ENCODE measurements around the gene UBE2R2.
"Not testable (repeated sequence)": the region's sequence is repeated elsewhere in the genome, so short reads cannot be mapped to it uniquely, and the experiment has no call there.

UBE2R2 gene

GRCh38 chr9:33843312-33843961, 26.5 kb downstream of the UBE2R2 start:
- DNase-seq = no peak

DNA sequence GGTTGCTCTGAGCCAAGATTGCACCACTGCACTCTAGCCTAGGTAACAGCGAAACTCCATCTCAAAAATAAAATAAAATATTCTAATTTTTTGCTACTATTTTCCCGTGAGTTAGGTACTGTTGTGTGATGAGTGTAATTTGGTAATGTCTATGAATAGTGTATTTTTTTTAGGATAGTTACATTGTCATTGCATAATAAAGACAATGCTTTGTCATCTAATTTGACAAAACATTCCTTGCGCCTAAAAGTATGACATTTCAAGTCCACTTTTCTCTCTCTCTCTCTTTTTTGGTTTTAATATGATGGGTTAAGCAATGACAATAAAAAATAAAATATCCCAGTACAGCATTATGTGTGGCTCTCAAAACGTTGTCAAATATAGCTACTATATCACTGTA, 29.3 kb downstream of the UBE2R2 start:
- no peak for DNase-seq

DNA sequence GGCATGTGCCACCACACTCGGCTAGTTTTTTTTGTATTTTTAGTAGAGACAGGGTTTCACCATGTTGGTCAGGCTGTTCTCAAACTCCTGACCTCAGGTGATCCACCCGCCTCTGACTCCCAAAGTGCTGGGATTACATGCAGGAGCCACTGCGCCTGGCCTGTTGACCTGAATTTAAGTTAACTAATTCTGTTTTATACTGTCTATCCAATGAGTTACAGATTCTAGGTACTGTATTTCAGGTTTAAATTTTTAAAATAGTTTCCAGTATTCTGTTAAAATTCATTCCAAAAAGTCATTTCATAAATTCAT, 30.9 kb downstream of the UBE2R2 start:
- DNase-seq = not testable (repeated sequence)

DNA sequence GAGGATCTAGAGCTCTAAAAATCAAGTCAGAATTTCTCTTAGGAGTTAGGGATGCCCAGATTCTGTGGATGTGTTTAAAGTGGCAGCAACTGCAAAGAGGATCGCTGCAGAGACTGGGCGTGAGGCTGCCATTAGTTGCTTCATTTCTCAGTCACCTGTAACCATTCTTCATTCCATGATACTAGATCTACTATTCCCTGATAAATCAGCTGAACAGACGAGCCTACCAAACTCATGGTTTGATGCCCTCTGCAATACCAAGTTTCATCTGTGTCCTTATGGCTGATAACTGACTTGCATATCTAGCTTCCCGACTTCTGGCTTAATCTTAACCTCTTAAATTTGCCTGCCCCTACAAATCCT, 33.3 kb downstream of the UBE2R2 start:
- no peak for DNase-seq

DNA sequence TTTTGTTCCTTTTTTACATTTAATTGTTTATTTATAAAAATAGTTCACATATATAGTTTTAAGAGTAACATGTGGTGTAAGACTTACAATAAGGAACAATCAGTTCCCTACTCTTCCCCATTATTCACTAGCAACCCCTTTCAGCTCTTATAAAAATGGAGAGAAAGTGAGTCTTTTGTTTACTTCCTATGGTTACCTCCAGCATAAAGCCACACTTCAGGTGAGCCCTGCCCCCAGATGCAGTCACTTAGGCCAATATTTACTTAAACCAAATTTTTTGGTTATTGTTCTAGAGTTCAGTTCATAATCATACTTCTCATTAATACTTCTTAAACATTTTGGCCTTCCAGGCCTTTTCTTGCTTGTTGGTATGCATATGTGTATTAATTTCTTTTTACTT, 33.7 kb downstream of the UBE2R2 start:
- no peak for DNase-seq

DNA sequence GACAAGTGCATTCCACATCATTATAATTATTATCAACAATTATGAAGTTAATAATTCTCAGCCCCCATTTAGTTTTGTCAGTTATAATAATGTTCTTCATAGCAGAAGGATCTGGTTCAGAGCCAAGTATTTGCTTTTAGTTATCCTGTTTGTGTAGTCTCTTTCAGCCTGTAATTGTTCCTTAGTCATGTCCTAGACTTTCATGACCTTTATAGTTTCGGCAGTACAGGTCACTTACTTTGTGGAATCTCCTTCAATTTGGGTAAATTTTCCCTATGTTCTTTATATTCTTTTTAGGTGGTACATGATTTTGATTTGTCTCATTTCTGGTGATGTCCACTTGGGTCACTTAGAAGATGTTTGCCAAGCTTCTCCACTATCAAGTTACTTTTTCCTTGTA, 34.3 kb downstream of the UBE2R2 start:
- DNase-seq = no peak

GRCh38 chr9:33852216-33852826, 35.4 kb downstream of the UBE2R2 start:
- DNase-seq = peak; percentile 76

DNA sequence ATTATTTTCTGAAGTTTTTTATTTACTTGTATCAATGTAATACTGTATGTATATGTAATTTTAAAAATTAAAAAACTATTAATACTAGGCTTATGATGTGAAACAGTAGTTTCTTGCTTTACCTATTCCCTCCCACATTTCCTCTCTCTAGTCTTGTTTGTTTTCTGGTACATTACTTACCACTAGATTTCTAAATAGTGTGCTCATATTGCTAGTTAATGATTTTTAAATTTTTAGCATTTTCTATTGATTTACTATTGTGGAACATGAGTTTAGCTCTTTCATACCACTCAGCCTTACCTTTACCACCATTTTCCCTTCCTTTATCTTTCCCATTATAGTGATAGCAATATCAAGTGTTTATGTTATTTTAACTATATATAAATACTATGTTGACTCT, 39.3 kb downstream of the UBE2R2 start:
- no peak for DNase-seq

- DNase-seq = no peak
Measured at GRCh38 chr9:33858423-33858822, 41.5 kb downstream of the UBE2R2 start.

DNA sequence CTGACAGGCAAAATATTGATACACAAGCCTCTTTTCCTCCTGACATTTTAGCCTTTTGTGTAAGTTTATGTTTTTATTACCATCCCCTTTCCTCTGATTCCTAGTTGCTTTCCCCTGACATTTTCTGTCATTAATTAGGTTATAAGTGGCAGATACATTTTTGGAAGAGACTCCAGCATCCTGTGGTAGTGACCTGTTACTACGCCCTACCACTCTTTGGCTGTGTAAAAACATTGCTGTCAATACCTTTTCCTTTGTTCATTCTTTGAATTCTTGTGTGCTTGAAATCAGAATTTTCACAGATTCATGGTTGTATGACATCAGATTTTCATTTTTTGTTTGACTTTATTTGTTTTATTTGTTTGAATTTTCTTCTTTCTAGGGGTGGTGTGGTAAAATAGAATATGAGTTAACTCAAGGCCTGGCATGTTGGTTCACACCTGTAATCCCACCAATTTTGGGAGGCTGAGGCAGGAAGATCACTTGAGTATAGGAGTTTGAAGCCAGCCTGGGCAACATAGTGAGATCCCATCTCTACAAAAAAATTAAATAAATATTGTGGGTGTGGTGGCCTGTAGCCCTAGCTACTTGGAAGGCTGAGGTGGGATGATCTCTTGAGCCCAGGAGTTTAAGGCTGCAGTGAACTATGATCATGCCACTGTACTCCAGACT, 43.4 kb downstream of the UBE2R2 start:
- no peak for DNase-seq

GRCh38 chr9:33861917-33862453, 45.0 kb downstream of the UBE2R2 start:
- DNase-seq = no peak

- not testable (repeated sequence) for DNase-seq
Measured at GRCh38 chr9:33863027-33863426, 46.1 kb downstream of the UBE2R2 start.

DNA sequence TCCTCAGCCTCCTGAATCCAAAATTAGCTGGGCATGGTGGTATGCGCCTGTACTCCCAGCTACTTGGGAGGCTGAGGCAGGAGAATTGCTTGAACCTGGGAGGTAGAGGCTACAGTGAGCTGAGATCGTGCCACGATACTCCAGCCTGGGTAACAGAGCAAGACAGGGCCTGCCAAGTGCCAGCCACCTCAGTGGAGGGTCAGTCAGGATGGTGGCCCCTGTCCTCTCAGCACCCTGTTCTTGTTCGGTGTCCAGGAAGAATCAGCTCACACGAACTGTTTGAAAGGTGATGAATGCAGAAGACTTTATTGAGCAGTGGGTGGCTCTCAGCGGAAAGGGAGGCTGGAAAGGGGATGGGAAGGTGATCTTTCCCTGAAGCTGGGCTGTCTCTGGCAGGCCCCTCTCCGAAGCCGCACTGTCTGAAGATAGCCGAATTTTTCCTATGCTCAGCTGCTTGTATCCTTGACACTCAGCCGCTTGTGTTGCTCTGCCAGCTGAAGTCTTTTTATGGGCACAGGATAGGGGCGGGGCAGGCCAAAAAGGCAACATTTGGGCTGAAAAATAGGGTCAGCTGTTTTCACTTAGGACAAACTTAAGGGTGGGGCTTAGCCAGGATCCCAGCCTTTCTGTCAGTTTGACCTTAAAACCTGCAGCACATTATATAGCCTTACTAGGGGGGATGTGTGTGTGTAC, 50.9 kb downstream of the UBE2R2 start:
- DNase-seq = no peak

DNA sequence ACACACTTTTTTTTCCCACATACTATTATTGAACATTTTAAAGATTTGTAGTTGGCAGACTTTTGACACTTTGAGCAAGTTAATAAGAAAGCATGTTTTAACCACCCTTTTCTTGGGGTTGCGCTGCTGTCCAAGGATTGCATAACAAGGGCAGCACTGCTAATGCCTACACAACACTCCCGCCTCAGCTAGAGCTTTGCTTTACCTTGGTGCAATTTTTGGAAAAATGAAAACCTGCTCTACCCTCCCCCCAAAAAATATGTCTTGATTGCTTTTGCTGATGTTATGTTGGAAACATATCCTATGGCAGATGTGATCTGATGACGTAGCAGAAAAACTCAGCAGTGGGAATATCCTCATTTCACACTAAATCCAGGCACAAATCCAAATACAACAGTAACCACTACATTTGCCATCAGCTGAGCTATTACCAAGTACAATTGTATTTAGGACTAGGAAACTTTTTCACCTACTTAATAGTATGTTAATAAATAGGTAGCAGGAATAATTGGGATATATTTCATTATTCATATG, 51.5 kb downstream of the UBE2R2 start:
- DNase-seq = no peak

- DNase-seq = not testable (repeated sequence)
Measured at GRCh38 chr9:33869243-33869642, 52.3 kb downstream of the UBE2R2 start.

GRCh38 chr9:33877727-33878489, 60.9 kb downstream of the UBE2R2 start:
- DNase-seq = no peak

DNA sequence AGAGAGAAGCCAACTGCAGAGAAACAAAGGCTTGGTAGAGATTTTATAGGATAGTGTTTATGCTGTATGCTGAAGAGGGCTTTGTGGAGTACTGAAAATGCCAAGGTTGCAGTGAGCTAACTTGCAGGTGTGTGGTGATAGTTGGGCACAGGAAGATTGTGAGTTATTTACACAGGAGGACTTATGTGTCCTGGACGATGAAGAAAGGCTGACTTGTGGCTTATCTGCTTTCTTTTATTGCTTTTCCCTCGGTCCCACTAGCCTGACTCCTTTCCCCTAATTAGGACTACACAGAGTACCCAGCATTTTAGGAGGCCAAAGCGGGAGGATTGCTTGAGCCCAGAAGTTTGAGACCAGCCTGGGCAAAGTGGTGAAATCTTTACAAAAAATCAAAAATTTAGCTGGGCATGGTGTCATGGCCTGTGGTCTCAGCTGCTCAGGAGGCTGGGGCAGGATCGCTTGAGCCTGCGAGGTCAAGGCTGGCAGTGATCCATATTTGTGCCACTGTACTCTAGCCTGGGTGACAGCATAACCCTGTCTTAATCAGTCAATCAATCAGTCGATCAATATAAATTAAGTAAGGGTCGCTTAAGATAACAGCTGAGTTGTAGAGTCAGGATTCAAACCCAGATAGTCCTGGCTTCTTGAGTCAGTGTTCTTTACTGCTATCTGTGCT, 61.9 kb downstream of the UBE2R2 start:
- no peak for DNase-seq

DNA sequence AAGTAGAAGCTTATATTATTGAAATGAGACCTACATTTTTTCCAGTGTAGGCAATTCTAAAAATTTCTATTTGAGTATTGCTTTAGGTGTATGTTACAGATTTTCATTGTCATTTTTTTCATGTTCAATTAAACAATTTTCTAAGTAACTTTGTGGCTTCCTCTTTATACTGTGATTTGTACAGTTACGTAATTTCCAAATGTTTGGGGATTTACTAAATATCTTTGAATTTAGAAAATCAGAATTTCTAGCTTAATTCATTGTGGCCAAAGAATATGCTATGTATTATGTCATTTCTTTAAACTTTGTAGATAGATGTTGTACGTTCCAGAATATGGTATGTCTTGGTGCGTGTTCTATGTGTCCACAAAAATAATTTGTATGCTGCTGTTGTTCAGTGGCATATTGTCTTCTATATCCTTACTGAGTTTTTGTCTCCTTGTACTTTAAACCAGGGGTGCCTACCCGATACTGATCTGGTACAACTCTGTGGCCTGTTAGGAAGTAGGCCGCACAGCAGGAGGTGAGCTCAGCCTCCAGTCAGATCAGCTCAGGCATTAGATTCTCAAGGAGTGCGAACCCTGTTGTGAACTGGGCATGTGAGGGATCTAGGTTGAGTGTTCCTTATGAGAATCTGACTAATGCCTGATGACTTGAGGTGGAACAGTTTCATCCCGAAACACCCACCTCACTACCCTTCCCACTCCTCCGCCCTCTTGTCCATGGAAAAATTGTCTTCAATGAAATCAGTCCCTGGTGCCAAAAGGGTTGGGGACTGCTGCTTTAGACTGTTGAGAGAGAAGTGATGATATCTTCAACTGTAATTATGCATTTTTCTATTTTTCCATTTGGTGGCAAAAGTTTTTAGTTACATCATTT, 63.5 kb downstream of the UBE2R2 start:
- DNase-seq = no peak

GRCh38 chr9:33881635-33882034, 64.7 kb downstream of the UBE2R2 start:
- no peak for DNase-seq

GRCh38 chr9:33884856-33885701, 68.1 kb downstream of the UBE2R2 start:
- DNase-seq = no peak

All from hematopoietic multipotent progenitor cell treated with erythropoietin and hydrocortisone succinate and interleukin-3 and kit ligand, for 8 days (in vitro differentiated cells).